ENCODE results near the gene DNAJB8.

- TF ChIP-seq CTCF (IDR thresholded peaks at IDR 0.05), result no peak
- no peak for TF ChIP-seq POLR2A (IDR thresholded peaks at IDR 0.05)
Observed at GRCh38 chr3:128504963-128505730, 38.5 kb upstream of the DNAJB8 start.
